ENCODE data around the gene VCX3A. TPM values are rescaled to one million over a fixed set of nuclear protein-coding genes. Genes with fewer than 3 reads are reported as not detected.
A peak's percentile ranks its signal among the peaks of the same experiment; 100 is the strongest.
"Not testable (repeated sequence)": the region's sequence is repeated elsewhere in the genome, so short reads cannot be mapped to it uniquely, and the experiment has no call there.

The VCX3A gene
- not detected in 2 replicates for total RNA-seq (2014; rRNA removed; shearing (Covaris generic); ENCODE audit: low replicate concordance)

- DNase-seq; H2AFZ ChIP-seq (ENCODE audit: low read length); H3K4me1 ChIP-seq (ENCODE audit: low read length); H3K4me3 ChIP-seq (ENCODE audit: low read length); H3K36me3 ChIP-seq (ENCODE audit: insufficient read depth, low read length); H3K27ac ChIP-seq (ENCODE audit: low read length); H3K27me3 ChIP-seq (ENCODE audit: low read length); H3K79me2 ChIP-seq (ENCODE audit: low read length); H4K20me1 ChIP-seq (ENCODE audit: insufficient read depth, low read depth, low read length); H3K9me3 ChIP-seq (ENCODE audit: low read length); H3K4me2 ChIP-seq (ENCODE audit: low read depth, low read length, poor library complexity, severe bottlenecking); H3K9me2 ChIP-seq (replicated peaks; ENCODE audit: insufficient read depth, low read length); H3K9ac ChIP-seq (ENCODE audit: low read length): not testable (repeated sequence)
Observed at GRCh38 chrX:6535018-6535417, at the start of gene VCX3A. VCX3A (minus strand) TSS chrX:6535118; CDS start chrX:6534497, 621 bp downstream.

- Histone ChIP-seq H4K20me1 (ENCODE audit: insufficient read depth, low read depth, low read length) (no peaks in the 10 kb centered on the region), H3K4me1 (ENCODE audit: low read length) (no peaks in the 10 kb centered on the region), H3K9ac (ENCODE audit: low read length) (no peak overlapping the region), H3K27me3 (ENCODE audit: low read length) (no peaks in the 10 kb centered on the region), H3K9me2 (replicated peaks; ENCODE audit: insufficient read depth, low read length) (no peaks in the 10 kb centered on the region), H3K27ac (ENCODE audit: low read length) (no peak overlapping the region), H3K4me2 (ENCODE audit: low read depth, low read length, poor library complexity, severe bottlenecking) (no peak overlapping the region), H3K36me3 (ENCODE audit: insufficient read depth, low read length) (no peaks in the 10 kb centered on the region), H3K9me3 (ENCODE audit: low read length) (no peaks in the 10 kb centered on the region), H3K4me3 (ENCODE audit: low read length) (no peak overlapping the region), H2AFZ (ENCODE audit: low read length) (no peak overlapping the region), H3K79me2 (ENCODE audit: low read length) (no peaks in the 10 kb centered on the region)
- peak; percentile 65 for DNase-seq
Observed at GRCh38 chrX:6574762-6575161, 39.8 kb upstream of the VCX3A start.

GRCh38 chrX:6568031-6568430 lies 33.1 kb upstream of the VCX3A start:
- peaks cover 4% of the 10 kb centered on the region for H3K4me1 ChIP-seq (ENCODE audit: low read length)
- no peaks in the 10 kb centered on the region for H3K9me3 ChIP-seq (ENCODE audit: low read length)
- no peaks in the 10 kb centered on the region for H3K79me2 ChIP-seq (ENCODE audit: low read length)
- no peaks in the 10 kb centered on the region; the same call in 1 of the 2 replicates for H3K36me3 ChIP-seq (ENCODE audit: insufficient read depth, low read length)
- DNase-seq, result no peak
- no peak overlapping the region for H3K27ac ChIP-seq (ENCODE audit: low read length)
- no peak overlapping the region for H3K4me2 ChIP-seq (ENCODE audit: low read depth, low read length, poor library complexity, severe bottlenecking)
- no peaks in the 10 kb centered on the region for H4K20me1 ChIP-seq (ENCODE audit: insufficient read depth, low read depth, low read length)
- no peak overlapping the region for H3K4me3 ChIP-seq (ENCODE audit: low read length)
- no peaks in the 10 kb centered on the region for H3K27me3 ChIP-seq (ENCODE audit: low read length)
- no peaks in the 10 kb centered on the region for H3K9me2 ChIP-seq (replicated peaks; ENCODE audit: insufficient read depth, low read length)
- no peak overlapping the region for H3K9ac ChIP-seq (ENCODE audit: low read length)
- H2AFZ ChIP-seq (ENCODE audit: low read length), result no peak overlapping the region

GRCh38 chrX:6558979-6559378 lies 24.1 kb upstream of the VCX3A start:
- Histone ChIP-seq H3K4me3 (ENCODE audit: low read length) (no peak overlapping the region), H3K4me2 (ENCODE audit: low read depth, low read length, poor library complexity, severe bottlenecking) (no peak overlapping the region), H3K27me3 (ENCODE audit: low read length) (no peaks in the 10 kb centered on the region), H3K79me2 (ENCODE audit: low read length) (no peaks in the 10 kb centered on the region), H3K9me2 (replicated peaks; ENCODE audit: insufficient read depth, low read length) (no peaks in the 10 kb centered on the region), H2AFZ (ENCODE audit: low read length) (no peak overlapping the region), H3K27ac (ENCODE audit: low read length) (no peak overlapping the region), H3K4me1 (ENCODE audit: low read length) (peaks cover 18% of the 10 kb centered on the region), H3K36me3 (ENCODE audit: insufficient read depth, low read length) (peaks cover 5% of the 10 kb centered on the region; the same call in 1 of the 2 replicates), H3K9me3 (ENCODE audit: low read length) (peaks cover 3% of the 10 kb centered on the region; the same call in 1 of the 2 replicates), H3K9ac (ENCODE audit: low read length) (no peak overlapping the region), H4K20me1 (ENCODE audit: insufficient read depth, low read depth, low read length) (no peaks in the 10 kb centered on the region)
- DNase-seq, result no peak

GRCh38 chrX:6557690-6558089 lies 22.8 kb upstream of the VCX3A start:
- Histone ChIP-seq H3K27ac (ENCODE audit: low read length) (no peak overlapping the region), H3K9me3 (ENCODE audit: low read length) (peaks cover under 1% of the 10 kb centered on the region; the same call in 1 of the 2 replicates), H3K4me2 (ENCODE audit: low read depth, low read length, poor library complexity, severe bottlenecking) (no peak overlapping the region), H3K36me3 (ENCODE audit: insufficient read depth, low read length) (peaks cover 5% of the 10 kb centered on the region; the same call in 1 of the 2 replicates), H3K9me2 (replicated peaks; ENCODE audit: insufficient read depth, low read length) (no peaks in the 10 kb centered on the region), H4K20me1 (ENCODE audit: insufficient read depth, low read depth, low read length) (no peaks in the 10 kb centered on the region), H3K4me1 (ENCODE audit: low read length) (peaks cover 11% of the 10 kb centered on the region), H3K9ac (ENCODE audit: low read length) (no peak overlapping the region), H3K79me2 (ENCODE audit: low read length) (no peaks in the 10 kb centered on the region), H3K4me3 (ENCODE audit: low read length) (no peak overlapping the region), H2AFZ (ENCODE audit: low read length) (no peak overlapping the region), H3K27me3 (ENCODE audit: low read length) (peaks cover 2% of the 10 kb centered on the region; the same call in 1 of the 2 replicates)
- DNase-seq, result no peak

- Histone ChIP-seq H3K36me3 (ENCODE audit: insufficient read depth, low read length) (no peaks in the 10 kb centered on the region), H3K27ac (ENCODE audit: low read length) (no peak overlapping the region), H3K4me1 (ENCODE audit: low read length) (peaks cover 7% of the 10 kb centered on the region), H3K4me2 (ENCODE audit: low read depth, low read length, poor library complexity, severe bottlenecking) (no peak overlapping the region), H4K20me1 (ENCODE audit: insufficient read depth, low read depth, low read length) (no peaks in the 10 kb centered on the region), H3K9me2 (replicated peaks; ENCODE audit: insufficient read depth, low read length) (no peaks in the 10 kb centered on the region), H3K27me3 (ENCODE audit: low read length) (peaks cover 6% of the 10 kb centered on the region; the same call in 1 of the 2 replicates), H3K9ac (ENCODE audit: low read length) (no peak overlapping the region), H3K9me3 (ENCODE audit: low read length) (no peaks in the 10 kb centered on the region), H3K4me3 (ENCODE audit: low read length) (no peak overlapping the region), H3K79me2 (ENCODE audit: low read length) (no peaks in the 10 kb centered on the region), H2AFZ (ENCODE audit: low read length) (no peak overlapping the region)
- no peak for DNase-seq
Observed at GRCh38 chrX:6550999-6551398, 16.1 kb upstream of the VCX3A start.

- Histone ChIP-seq H2AFZ (ENCODE audit: low read length) (no peak overlapping the region), H3K27me3 (ENCODE audit: low read length) (no peaks in the 10 kb centered on the region), H3K79me2 (ENCODE audit: low read length) (no peaks in the 10 kb centered on the region), H3K27ac (ENCODE audit: low read length) (no peak overlapping the region), H3K4me3 (ENCODE audit: low read length) (no peak overlapping the region), H3K9me3 (ENCODE audit: low read length) (no peaks in the 10 kb centered on the region), H4K20me1 (ENCODE audit: insufficient read depth, low read depth, low read length) (no peaks in the 10 kb centered on the region), H3K9ac (ENCODE audit: low read length) (no peak overlapping the region), H3K4me1 (ENCODE audit: low read length) (peaks cover 12% of the 10 kb centered on the region; the same call in 1 of the 2 replicates), H3K36me3 (ENCODE audit: insufficient read depth, low read length) (no peaks in the 10 kb centered on the region), H3K9me2 (replicated peaks; ENCODE audit: insufficient read depth, low read length) (no peaks in the 10 kb centered on the region), H3K4me2 (ENCODE audit: low read depth, low read length, poor library complexity, severe bottlenecking) (no peak overlapping the region)
- DNase-seq, result no peak
Observed at GRCh38 chrX:6545712-6546111, 10.8 kb upstream of the VCX3A start.

GRCh38 chrX:6526564-6527136 lies 8.3 kb downstream of the VCX3A start:
- no peak for DNase-seq
- no peak overlapping the region for H3K27ac ChIP-seq (ENCODE audit: low read length)
- no peaks in the 10 kb centered on the region for H3K27me3 ChIP-seq (ENCODE audit: low read length)
- no peak overlapping the region for H3K4me2 ChIP-seq (ENCODE audit: low read depth, low read length, poor library complexity, severe bottlenecking)
- H2AFZ ChIP-seq (ENCODE audit: low read length), result no peak overlapping the region
- no peaks in the 10 kb centered on the region for H3K4me1 ChIP-seq (ENCODE audit: low read length)
- H3K4me3 ChIP-seq (ENCODE audit: low read length), result no peak overlapping the region
- no peaks in the 10 kb centered on the region for H3K79me2 ChIP-seq (ENCODE audit: low read length)
- H3K36me3 ChIP-seq (ENCODE audit: insufficient read depth, low read length), result no peaks in the 10 kb centered on the region
- no peaks in the 10 kb centered on the region for H4K20me1 ChIP-seq (ENCODE audit: insufficient read depth, low read depth, low read length)
- H3K9me2 ChIP-seq (replicated peaks; ENCODE audit: insufficient read depth, low read length), result no peaks in the 10 kb centered on the region
- no peak overlapping the region for H3K9ac ChIP-seq (ENCODE audit: low read length)
- H3K9me3 ChIP-seq (ENCODE audit: low read length), result no peaks in the 10 kb centered on the region
